NCI-H1694 treated with DMSO at 0.1 percent for 48 hours (cell line): ENCODE data around the gene ACTR3C.
"Not testable (repeated sequence)": the region's sequence is repeated elsewhere in the genome, so short reads cannot be mapped to it uniquely, and the experiment has no call there.

Experiments
- DNase-seq: peaks from one replicate; lab custom pipeline; 2025; lab: John Stamatoyannopoulos, UW

Gene ACTR3C

GRCh38 chr7:150313870-150314269 lies 9.5 kb downstream of the ACTR3C start:
- DNase-seq: no peak

DNA sequence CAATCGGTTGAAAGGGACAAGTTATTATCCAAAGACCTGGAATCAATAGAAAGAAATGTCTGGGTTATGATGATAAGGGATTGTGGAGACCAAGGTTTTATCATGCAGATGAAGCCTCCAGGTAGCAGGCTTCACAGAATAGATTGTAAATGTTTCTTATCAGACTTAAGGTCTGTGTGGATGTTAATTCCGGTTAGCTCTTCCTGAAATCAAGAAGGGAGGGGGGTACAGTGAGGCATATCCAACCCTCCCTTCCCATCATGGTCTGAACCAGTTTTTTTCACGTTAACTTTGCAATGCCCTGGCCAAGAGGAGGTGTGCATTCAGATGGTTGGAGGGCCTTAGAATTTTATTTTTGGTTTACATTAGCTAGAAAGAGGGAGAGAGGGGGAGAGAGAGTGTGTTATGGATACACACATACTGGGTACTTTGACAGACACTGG lies 10.0 kb downstream of the ACTR3C start:
- DNase-seq: no peak

DNA sequence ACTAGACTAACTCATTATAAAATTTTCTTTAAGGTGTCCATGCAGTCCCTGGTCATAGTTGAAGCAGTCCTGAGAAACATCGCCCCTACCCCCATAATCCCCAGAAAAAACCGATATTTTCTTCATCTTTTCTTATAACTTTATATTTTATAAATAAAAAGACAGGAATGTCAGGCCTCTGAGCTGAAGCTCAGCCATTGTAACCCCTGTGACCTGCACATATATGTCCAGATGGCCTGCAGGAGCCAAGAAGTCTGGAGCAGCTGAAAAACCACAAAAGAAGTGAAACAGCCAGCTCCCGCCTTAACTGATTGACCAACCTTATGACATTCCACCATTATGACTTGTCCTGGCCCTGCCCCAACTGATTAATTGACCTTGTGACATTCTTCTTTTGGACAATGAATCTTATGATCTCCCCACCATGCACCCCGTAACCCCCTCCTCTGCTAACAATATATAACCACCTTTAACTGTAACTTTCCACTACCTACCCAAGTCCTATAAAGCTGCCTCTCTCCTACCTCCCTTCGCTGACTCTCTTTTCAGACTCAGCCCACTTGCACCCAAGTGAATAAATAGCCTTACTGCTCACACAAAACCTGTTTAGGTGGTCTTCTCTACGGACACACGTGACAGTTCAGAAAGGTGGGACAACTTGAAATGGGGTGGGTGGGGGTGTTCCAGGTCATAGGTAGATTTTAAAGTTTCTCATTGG lies 10.5 kb downstream of the ACTR3C start:
- not testable (repeated sequence) for DNase-seq

GRCh38 chr7:150311711-150312110 lies 11.6 kb downstream of the ACTR3C start:
- no peak for DNase-seq

DNA sequence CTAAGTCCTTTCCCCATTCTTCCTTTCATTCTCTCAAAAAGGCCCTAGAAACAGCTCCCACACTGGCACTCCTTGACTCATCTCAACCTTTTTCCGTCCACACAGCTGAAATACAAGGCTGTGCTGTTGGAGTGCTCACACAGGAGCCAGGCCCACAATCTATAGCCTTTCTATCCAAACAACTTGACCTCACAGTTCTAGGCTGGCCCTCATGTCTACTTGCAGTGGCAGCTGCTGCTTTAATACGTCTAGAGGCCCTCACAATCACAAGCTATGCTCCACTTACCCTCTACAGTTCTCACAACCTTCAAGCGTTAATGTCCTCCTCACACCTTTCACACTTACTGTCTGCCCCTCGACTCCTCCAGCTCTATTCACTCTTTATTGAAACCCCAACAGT lies 12.2 kb downstream of the ACTR3C start:
- no peak for DNase-seq

DNA sequence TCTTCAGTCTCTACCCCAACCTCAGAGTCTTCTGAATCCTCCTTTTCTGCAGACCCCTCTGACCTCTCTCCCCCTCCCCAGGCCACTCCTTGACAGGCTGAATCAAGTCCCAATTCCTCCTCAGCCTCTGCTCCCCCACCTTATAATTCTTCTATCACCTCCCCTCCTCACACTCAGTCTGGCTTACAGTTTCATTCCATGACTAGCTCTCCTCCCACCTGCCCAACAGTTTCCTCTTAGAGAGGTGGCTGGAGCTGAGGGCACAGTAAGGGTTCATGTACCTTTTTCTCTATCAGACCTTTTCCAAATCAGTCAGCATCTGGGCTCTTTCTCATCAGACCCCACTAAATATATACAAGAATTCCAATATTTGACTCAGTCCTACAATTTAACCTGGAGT lies 14.8 kb downstream of the ACTR3C start:
- DNase-seq: no peak

- no peak for DNase-seq
These were observed 15.4 kb downstream of the ACTR3C start for GRCh38 chr7:150307904-150308303.

DNA sequence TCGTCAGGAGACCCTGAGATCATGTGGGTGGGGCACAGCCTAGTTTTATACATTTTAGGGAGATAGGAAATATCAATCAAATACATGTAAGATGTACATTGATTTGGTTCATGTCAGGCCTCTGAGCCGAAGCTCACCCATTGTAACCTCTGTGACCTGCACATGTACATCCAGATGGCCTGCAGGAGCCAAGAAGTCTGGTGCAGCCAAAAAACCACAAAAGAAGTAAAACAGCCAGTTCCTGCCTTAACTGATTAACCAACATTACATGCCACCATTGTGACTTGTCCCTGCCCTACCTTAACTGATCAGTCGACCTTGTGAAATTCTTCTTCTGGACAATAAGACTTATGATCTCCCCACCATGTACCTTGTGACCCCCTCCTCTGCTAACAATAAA lies 16.2 kb downstream of the ACTR3C start:
- no peak for DNase-seq

DNA sequence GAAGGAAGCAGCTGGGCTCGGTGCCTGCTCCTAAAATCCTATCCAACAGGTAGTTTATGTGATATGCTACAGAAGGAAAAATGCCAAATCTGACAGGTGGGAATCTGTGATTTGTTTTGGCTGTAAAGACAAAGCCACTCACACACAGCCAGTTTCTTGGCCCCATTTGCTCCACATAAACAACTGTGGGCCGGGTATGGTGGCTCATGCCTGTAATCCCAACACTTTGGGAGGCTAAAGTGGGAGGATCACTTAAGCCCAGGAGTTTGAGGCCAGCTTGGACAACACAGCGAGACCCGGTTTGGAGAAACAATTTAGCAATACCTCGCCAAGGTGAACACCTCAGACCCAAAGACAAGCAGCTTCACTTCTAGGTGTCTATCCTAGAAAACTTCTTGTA lies 17.0 kb downstream of the ACTR3C start:
- not testable (repeated sequence) for DNase-seq

DNA sequence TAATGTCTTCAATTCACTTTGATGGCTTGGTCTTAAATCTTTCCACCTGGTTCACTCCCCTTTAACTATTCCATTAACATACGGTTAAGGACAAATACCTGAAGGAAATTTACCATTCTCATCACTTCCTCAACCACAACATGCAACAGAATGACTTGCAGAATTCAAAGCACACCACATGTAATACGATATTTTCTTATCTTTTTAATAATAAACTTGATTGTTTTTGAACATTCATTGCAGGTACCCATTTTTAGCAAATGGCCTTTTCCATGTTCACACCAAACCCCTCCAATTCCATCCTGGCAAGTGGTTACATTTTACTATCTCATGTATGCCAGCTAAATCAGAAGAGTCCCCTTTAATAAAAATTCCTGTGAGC lies 17.5 kb downstream of the ACTR3C start:
- not testable (repeated sequence) for DNase-seq

DNA sequence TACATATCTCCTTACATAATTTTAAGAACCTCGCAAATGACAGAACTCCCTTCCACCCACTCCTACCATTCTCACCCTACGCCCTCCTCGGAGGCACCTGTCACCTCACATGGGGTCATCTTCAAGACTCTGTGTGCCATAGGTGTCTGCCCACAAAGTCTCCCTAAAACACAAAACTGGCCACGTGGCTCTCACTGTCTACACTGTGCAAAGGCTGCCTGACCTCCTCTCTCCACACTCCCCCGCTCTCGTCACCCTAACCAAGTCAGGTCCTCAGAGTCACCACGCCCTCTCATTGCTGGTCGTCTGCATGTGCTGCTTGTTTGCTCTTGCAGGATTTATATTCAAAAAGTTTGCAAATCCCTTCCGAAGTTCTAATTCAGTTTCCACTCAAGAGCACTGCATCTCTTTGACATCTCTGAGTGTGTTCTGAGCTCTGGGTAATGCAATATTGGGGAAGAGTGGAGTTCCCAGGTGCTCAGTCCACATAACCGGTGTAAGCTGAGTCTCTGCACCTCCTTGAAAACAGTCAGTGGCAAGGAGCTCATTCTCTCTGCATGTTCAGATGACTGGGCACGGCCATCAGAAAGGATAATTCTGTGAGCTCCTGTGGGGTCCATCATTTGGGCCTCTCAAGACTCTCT lies 18.0 kb downstream of the ACTR3C start:
- DNase-seq: not testable (repeated sequence)

DNA sequence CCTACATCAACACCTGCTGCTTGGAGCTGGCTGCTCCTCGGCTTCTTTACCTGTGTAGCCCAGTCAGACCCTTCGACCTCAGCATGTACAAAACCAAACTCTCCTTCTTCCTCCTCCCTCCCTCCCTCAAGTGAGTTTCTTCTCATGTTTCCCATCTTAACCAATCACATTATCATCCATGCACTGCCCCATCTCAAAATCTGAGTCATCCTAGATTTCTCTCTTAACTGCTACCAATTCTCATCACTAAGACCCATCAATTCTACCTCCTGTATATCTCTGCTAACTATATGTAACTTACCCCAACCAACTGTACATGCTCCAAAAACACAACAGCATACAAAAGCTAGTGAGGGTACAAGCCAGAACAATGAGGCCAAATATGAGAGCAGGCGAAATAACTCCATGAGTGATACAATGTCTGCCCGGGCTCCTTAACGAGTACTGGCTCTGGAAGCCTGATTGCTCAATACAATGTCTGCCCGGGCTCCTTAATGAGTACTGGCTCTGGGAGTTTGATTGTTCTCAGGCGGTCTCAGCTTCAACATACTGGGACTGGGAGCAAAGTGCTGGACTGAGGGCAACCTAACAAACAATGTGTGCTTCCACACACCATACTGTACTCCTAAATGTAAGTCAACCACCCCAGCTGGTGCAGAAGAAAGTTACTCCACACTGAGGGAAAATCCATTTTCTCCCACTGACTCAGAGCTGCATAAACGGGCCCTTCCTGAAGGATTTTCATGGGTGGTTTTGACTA lies 18.7 kb downstream of the ACTR3C start:
- DNase-seq: not testable (repeated sequence)

- DNase-seq: not testable (repeated sequence)
These were observed 20.4 kb downstream of the ACTR3C start for GRCh38 chr7:150302908-150303310.

- not testable (repeated sequence) for DNase-seq
These were observed 25.4 kb downstream of the ACTR3C start for GRCh38 chr7:150297978-150298377.

DNA sequence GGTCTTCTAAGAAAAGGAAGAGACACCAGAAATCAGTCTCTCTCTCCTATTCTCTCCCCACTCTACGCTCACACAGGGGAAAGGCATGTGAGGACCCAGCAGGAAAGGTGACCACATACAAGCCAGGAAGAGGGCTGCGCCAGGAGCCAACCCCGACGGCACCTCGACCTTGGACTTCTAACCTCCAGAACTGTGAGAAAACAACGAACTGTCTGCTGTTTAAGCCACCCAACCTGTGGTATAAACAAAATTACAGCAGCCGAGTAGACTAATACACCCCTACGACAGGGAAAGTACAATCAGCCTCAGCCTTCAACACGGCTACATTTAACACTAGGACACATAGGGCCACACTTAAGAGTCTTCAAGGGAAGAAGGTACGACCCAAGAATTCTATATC lies 26.5 kb downstream of the ACTR3C start:
- not testable (repeated sequence) for DNase-seq

DNA sequence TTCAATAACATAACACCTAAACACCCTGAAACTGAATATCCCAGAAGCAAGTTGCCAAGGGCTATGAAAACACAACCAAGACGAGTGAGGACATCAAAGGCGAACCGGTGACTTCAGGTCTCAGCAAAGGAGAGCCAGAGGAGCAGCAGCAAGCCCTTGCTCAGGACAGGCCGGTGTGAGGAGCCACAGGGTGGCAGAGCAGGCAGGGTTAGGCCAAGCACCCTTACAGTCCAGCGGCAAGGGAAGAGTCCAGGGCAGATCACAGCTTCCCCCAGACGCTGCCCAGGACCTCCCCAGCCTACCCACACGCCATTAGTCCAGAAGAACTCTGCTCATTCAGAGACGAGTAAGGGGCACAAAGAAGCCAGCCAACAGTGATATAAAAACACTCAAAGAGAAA lies 27.7 kb downstream of the ACTR3C start:
- not testable (repeated sequence) for DNase-seq

GRCh38 chr7:150295027-150295426 lies 28.3 kb downstream of the ACTR3C start:
- not testable (repeated sequence) for DNase-seq

GRCh38 chr7:150290317-150290716 lies 33.0 kb downstream of the ACTR3C start:
- DNase-seq: not testable (repeated sequence)

GRCh38 chr7:150288816-150289215 lies 34.5 kb downstream of the ACTR3C start:
- DNase-seq: not testable (repeated sequence)

GRCh38 chr7:150287815-150288214 lies 35.5 kb downstream of the ACTR3C start:
- not testable (repeated sequence) for DNase-seq

GRCh38 chr7:150285849-150286754 lies 37.2 kb downstream of the ACTR3C start:
- peak; percentile 78 for DNase-seq

- DNase-seq: not testable (repeated sequence)
These were observed 39.7 kb downstream of the ACTR3C start for GRCh38 chr7:150283608-150284007.
